Activated CD4-positive, alpha-beta T cell treated with anti-CD3 and anti-CD28 coated beads for 1 hour (primary cell): Measurements from ENCODE around the gene RGS17.
"Not testable (repeated sequence)": the region's sequence is repeated elsewhere in the genome, so short reads cannot be mapped to it uniquely, and the experiment has no call there.

Experiments
- DNase-seq: peaks from one replicate; pipeline ENCODE4 v3.0.0-alpha.2; 2020

Gene RGS17

GRCh38 chr6:153028963-153029362, 102.1 kb downstream of the RGS17 start:
- no peak for DNase-seq

- no peak for DNase-seq
Measured at GRCh38 chr6:153028286-153028685, 102.8 kb downstream of the RGS17 start.

GRCh38 chr6:153027480-153027879, 103.6 kb downstream of the RGS17 start:
- DNase-seq = no peak

- no peak for DNase-seq
Measured at GRCh38 chr6:153024709-153025017, 106.4 kb downstream of the RGS17 start.

- no peak for DNase-seq
Measured at GRCh38 chr6:153023977-153024708, 106.9 kb downstream of the RGS17 start.

- no peak for DNase-seq
Measured at GRCh38 chr6:153018355-153018754, 112.7 kb downstream of the RGS17 start.

GRCh38 chr6:153016846-153017245, 114.2 kb downstream of the RGS17 start:
- no peak for DNase-seq

- DNase-seq = no peak
Measured at GRCh38 chr6:153015094-153015640, 115.9 kb downstream of the RGS17 start.

- no peak for DNase-seq
Measured at GRCh38 chr6:153013438-153013837, 117.6 kb downstream of the RGS17 start.

- DNase-seq = no peak
Measured at GRCh38 chr6:153012856-153013255, 118.2 kb downstream of the RGS17 start.

GRCh38 chr6:153003366-153003690, 127.8 kb downstream of the RGS17 start:
- DNase-seq = no peak

- peak; percentile 68 for DNase-seq
Measured at GRCh38 chr6:153002613-153003365, 128.3 kb downstream of the RGS17 start, which contains the start of gene MTRF1L. Gene MTRF1L, minus strand, starts transcription at chr6:153002709. Its CDS starts 24 bp downstream, at chr6:153002685.

- DNase-seq = peak; percentile 8
Measured at GRCh38 chr6:153001767-153002612, 129.1 kb downstream of the RGS17 start.

- DNase-seq = not testable (repeated sequence)
Measured at GRCh38 chr6:153000790-153001189, 130.3 kb downstream of the RGS17 start.

GRCh38 chr6:153000243-153000642, 130.8 kb downstream of the RGS17 start:
- no peak for DNase-seq

- not testable (repeated sequence) for DNase-seq
Measured at GRCh38 chr6:152999538-152999937, 131.5 kb downstream of the RGS17 start.

- DNase-seq = no peak
Measured at GRCh38 chr6:152993847-152994246, 137.2 kb downstream of the RGS17 start.

GRCh38 chr6:152993431-152993830, 137.7 kb downstream of the RGS17 start:
- DNase-seq = no peak

GRCh38 chr6:152986978-152987377, 144.1 kb downstream of the RGS17 start:
- DNase-seq = no peak

- not testable (repeated sequence) for DNase-seq
Measured at GRCh38 chr6:152985300-152985699, 145.8 kb downstream of the RGS17 start.

GRCh38 chr6:152984513-152984872, 146.6 kb downstream of the RGS17 start:
- no peak for DNase-seq

- DNase-seq = peak; percentile 86
Measured at GRCh38 chr6:152983637-152984512, 147.2 kb downstream of the RGS17 start.
